GF-D8 (cell line): ENCODE results near the gene YLPM1.

Source experiments
- DNase-seq: peaks from one replicate; lab custom pipeline; 2025; lab: John Stamatoyannopoulos, UW

The YLPM1 gene

GRCh38 chr14:74840603-74841030 is 77.5 kb downstream of the YLPM1 start:
- no peak for DNase-seq

DNA sequence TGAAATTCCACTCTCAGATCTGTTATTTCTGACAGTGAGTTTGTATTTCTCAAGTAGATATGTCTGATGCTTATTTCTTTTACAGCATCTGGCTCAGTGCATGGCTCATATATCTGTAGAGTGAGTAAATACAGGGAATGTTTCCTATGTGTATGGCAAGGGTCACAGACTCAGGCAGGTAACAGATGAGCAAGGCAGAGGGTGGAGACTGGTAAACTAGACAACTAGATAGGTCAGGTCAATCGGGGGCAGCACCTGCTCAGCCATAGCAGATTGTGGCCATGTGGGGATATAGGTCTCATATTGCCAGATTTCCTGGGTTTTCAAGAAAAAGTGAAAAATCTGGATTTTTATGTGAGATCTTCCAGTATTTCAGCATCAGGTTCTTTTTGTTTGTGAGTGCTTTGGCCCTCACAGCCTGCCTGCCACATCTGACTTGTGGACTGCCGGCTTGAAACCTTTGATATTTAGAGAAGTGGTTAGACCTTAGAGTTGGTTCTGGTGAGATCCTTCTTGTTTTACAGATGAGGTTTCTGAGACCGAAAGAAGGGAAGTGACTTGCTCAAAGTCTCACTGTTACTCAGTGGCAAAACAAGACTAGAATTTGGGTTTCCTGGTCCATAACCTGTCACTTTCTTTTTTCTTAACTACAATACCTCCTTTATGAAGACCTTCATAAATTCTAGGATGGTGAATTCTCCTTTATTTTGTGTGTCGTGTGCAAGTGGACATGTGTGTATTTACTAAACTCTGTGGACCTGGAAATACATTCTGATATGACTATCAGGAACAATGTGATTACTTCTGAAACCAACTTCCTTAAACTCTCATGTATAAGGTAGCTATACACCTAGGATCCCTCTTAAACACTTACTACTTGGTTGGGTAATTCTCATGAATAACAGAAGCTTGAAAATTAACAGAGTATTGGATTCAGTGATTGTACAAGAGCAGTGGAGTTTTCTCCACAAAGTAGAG is 78.4 kb downstream of the YLPM1 start:
- no peak for DNase-seq

- DNase-seq, result no peak
Measured at GRCh38 chr14:74843653-74844052, 80.5 kb downstream of the YLPM1 start.

DNA sequence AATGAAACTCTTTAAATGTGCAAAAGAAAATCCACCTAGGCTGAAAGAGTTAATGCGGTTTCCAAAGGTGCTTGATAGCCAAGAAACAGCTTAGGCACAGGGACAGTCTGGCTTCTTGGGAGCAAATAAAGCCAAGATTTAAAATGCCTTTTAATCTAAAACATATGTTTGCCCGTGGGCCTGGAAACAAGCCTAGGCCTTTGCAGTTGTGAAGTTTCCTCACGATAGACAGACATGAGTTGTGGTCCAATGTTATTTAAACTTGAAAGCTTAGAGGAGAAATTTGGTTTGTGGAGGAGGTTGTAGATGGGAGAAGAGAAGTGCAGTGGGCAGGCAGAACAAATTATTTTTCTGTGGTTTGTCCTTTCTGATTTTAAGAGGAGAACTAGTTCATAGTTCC is 83.1 kb downstream of the YLPM1 start:
- DNase-seq, result no peak

DNA sequence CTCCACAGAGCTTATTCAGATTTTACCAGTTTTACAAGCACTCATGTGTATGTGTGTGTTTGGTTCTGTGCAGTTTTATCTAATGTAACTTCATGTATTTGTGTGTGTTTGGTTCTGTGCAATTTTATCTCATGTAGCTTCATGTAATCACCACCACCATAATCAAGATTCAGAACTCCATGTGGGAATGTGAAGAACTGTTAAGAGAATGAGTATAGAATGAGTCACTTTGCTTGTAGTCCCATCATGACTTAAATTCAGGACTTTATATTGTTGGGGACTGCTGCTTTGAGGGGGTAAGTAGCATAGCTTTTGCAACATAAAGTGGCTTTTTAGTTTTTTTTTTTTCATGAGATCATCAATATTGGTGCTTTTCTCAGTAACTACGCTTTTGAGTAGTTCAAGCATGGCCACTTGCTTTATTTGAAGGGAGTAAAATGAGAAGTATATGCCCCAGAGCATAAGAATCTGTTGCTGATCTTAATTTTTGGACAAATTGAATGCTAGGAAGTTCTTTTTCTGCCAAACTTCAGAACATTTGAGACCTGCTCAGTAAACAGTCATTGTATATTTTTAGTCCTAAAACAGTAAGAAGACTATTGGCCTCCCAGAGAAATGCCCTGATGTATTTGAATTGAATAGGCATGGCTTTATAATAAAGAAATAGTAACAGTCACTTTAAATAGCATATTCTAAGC is 84.0 kb downstream of the YLPM1 start:
- no peak for DNase-seq

GRCh38 chr14:74848768-74849167 is 85.7 kb downstream of the YLPM1 start:
- no peak for DNase-seq

DNA sequence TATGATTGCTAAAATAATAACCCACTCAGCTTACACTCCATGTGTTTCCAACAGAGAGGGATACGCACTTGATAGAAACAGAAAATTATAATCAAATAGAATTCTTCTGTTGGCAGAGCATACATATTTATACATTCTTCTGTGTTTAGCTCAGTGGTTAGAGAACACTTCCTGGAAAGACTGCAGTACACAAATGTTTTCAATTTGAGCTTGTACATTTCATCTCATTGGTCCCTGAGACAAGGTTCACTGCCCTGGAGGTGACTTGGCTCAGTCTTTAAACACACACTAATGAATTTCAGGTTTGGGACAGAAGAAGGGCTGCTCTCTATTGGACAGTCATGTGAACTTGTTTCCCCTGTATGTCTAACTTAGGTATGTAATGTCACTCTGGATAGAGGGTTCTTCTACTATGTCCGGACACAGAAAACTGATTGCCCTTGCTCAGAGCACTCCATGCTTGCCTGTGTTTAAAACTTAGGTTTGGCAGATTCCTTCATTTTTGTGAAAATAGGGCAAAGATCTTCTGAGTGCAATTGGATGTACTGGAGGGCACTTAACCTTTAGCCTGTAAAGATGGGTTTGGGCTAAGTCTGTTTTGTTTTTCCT is 89.9 kb downstream of the YLPM1 start:
- DNase-seq, result no peak

GRCh38 chr14:74853581-74853980 is 90.5 kb downstream of the YLPM1 start:
- DNase-seq, result no peak

- DNase-seq, result no peak
Measured at GRCh38 chr14:74855021-74855420, 91.9 kb downstream of the YLPM1 start.

DNA sequence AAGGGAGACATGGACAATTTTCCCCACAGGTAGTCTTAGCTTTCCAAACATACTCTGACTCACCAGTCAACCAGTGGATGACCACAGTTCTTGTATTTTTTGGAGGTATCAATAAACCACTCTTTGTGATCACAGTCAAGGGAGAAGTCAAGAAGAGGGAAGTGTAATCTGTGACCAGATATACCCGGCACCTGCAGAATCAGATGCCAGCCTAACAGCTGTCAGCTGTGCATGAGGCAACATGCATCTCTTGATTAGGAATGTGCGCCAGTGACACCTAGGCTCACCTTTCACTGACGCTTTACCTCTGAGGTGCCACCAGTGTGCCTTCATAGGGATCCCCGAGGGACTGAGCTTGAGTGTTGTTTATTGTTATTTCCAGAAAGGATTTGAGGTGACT is 92.8 kb downstream of the YLPM1 start:
- DNase-seq, result no peak

GRCh38 chr14:74856366-74856765 is 93.2 kb downstream of the YLPM1 start:
- no peak for DNase-seq

- DNase-seq, result no peak
Measured at GRCh38 chr14:74858022-74858421, 94.9 kb downstream of the YLPM1 start.

DNA sequence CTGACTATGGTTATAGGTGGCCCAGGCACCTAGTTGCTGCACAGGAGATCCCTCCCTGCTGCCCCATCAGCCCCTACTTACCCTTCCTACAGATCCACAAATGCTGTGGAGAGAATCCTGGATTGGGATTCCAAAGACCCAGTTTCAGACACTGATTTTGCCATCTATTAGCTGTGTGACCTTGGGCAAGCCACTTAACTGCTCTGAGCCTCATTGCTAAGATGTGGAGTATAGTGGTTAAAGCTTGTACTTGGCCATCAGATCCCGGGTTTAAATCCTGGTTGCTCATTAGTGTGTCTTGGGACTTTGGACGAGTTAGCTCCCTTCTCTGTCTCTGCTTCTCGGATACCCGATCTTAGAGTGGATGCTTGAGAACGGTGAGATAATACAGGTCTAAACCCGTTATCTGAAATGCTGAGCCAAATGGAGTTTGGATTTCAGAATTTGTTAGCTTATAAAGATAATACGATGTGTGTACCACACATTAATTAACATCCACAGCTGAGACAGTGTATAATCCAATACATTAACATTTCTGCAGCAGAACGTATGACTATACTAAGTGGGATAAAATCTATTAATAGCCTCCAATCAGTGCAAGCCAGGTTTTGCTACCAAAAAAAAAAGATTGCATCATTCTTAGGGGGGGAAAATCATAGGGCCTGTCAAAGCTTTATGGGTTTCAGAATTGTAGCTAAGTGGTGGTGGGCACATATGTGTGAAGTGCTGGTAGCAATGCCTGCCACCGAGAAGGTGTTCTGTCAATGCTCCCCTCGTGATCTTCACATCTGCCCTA is 96.8 kb downstream of the YLPM1 start:
- DNase-seq, result no peak

- DNase-seq, result no peak
Measured at GRCh38 chr14:74860899-74861733, 98.0 kb downstream of the YLPM1 start.

- DNase-seq, result no peak
Measured at GRCh38 chr14:74861734-74862090, 98.6 kb downstream of the YLPM1 start.

DNA sequence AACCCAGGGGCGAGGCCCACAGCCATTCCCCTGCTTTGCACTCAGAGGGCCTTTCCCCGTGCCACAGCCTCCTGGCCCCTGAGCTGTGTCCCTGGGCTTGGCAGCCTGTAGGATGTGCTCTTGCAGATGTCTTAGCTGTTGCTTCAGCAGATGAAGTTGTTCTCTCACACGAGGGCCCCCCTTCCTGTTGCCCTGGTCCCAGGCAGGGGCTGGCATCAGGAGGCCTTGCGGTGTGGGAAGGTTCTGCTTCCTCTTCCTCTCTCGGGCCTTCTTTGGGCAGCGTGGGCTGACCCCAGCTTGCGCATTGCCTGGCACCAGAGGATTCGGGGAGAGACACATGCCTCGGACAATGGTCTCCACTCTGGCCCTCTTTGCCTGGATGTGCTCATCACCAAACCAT is 100.2 kb downstream of the YLPM1 start:
- no peak for DNase-seq

- DNase-seq, result no peak
Measured at GRCh38 chr14:74864198-74864597, 101.1 kb downstream of the YLPM1 start.

GRCh38 chr14:74865156-74865555 is 102.0 kb downstream of the YLPM1 start:
- no peak for DNase-seq

- DNase-seq, result no peak
Measured at GRCh38 chr14:74866708-74867389, 103.7 kb downstream of the YLPM1 start.

- DNase-seq, result no peak
Measured at GRCh38 chr14:74867673-74868072, 104.6 kb downstream of the YLPM1 start.

DNA sequence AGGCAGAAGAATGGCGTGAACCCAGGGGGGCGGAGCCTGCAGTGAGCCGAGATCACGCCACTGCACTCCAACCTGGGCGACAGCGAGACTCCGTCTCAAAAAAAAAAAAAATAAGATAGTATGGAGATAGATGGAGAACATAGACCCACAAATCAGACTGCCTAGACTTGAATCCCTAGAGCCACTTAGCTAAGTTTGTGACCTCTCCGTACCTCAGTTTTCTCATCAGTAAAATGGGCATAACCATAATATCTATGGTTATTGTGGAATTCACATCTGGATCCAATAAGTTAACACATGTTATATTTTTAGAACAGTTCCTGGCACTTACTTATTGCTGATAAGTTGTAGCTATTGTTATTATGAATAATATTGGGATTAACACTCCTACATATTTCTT is 105.6 kb downstream of the YLPM1 start:
- DNase-seq, result no peak
